Osteoblast (primary cell): Measurements from ENCODE around the gene MAX. TPM values are rescaled to one million over a fixed set of nuclear protein-coding genes. Genes with fewer than 3 reads are reported as not detected.

Experiments used
- DNase-seq: peaks from one replicate; pipeline ENCODE4 v3.0.0; 2011; ENCODE audit warnings: low spot score, mixed read lengths; ENCODE audit not compliant: insufficient read length; ENCODE audit errors: missing footprints
- H2AFZ ChIP-seq: 2 replicates; pipeline ENCODE4 v1.6.0; 2011; ENCODE audit warnings: mild to moderate bottlenecking, low read length
- H3K27ac ChIP-seq: 2 replicates; pipeline ENCODE4 v1.5.1; 2011; ENCODE audit warnings: mild to moderate bottlenecking, low read depth, low read length, moderate library complexity
- H3K27me3 ChIP-seq: 2 replicates; pipeline ENCODE4 v1.6.0; 2012; ENCODE audit warnings: mild to moderate bottlenecking, control low read depth, inconsistent platforms, low read length, moderate library complexity; ENCODE audit not compliant: insufficient read depth
- H3K36me3 ChIP-seq: 2 replicates; pipeline ENCODE4 v1.5.1; 2011; ENCODE audit warnings: mild to moderate bottlenecking, low read length, control low read depth, moderate library complexity; ENCODE audit not compliant: insufficient read depth
- H3K4me1 ChIP-seq: 2 replicates; pipeline ENCODE4 v1.5.1; 2011; ENCODE audit warnings: mild to moderate bottlenecking, low read length, control low read depth, moderate library complexity; ENCODE audit not compliant: insufficient read depth
- H3K4me2 ChIP-seq: 2 replicates; pipeline ENCODE4 v1.6.0; 2011; ENCODE audit warnings: mild to moderate bottlenecking, low read length; ENCODE audit not compliant: insufficient read depth
- H3K4me3 ChIP-seq: fragments of 200-600 bp; sonication (generic); 3 replicates; pipeline ENCODE4 v1.5.1; 2012; ENCODE audit warnings: mild to moderate bottlenecking, low read length, inconsistent platforms; ENCODE audit not compliant: insufficient read depth
- H3K79me2 ChIP-seq: 2 replicates; pipeline ENCODE4 v1.6.0; 2012; ENCODE audit warnings: mild to moderate bottlenecking, low read length, control low read depth, inconsistent platforms; ENCODE audit not compliant: insufficient read depth
- H3K9me3 ChIP-seq: 2 replicates; pipeline ENCODE4 v1.5.1; 2011; ENCODE audit warnings: low read depth, low read length, control low read depth
- H4K20me1 ChIP-seq: 2 replicates; pipeline ENCODE4 v1.6.0; 2012; ENCODE audit warnings: mild to moderate bottlenecking, low read length, control low read depth; ENCODE audit not compliant: insufficient read depth
- total RNA-seq: library from RNA; depleted of rRNA; stranded (reverse); fragments of >200 nt; gene quantifications from 2 replicates; pipeline ENCODE4 v1.2.3, GENCODE V29; 2012
- TF ChIP-seq, protein P1 (sequence below): IDR thresholded peaks from 2 replicates; pipeline ENCODE4 v1.5.1; 2011; ENCODE audit warnings: mild to moderate bottlenecking, low read depth, low read length, moderate library complexity; ENCODE audit errors: extremely low read depth

The MAX gene
- total RNA-seq, 1 donor: 66.6 TPM

DNA sequence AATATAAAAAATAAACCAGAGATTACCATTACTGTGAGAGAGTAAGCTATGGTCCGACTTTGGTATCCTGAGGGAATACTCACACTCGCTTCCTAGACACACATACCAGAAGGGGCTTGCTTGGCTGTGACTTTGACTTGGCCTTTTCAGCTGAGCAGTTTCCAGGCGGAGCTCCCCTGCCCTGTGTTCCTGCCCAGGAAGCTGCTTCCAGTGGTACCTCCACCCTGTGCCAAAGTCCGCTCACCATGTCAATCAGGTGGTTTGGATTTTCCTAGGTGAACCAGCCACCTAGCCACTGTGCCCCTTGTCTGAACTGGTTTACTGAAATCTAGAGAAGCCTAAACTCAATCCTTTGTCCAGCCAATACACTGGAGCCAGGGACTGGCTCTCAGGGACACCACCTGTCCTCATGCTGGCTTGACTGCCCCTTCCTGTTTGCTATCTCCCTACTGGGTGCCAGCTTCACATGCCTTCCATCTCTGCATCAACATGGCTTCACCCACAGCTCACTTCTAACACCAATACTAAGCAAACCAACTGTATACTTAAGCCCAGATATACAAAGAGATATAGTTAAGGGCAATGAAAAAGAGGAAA is 28.6 kb downstream of the MAX start:
- Histone ChIP-seq H3K4me1 (no peaks in the 10 kb centered on the region), H3K4me3 (no peak overlapping the region), H4K20me1 (peaks cover 26% of the 10 kb centered on the region), H2AFZ (no peak overlapping the region), H3K79me2 (peaks cover 32% of the 10 kb centered on the region), H3K27me3 (no peaks in the 10 kb centered on the region), H3K9me3 (no peaks in the 10 kb centered on the region), H3K36me3 (peaks cover 52% of the 10 kb centered on the region), H3K4me2 (no peak overlapping the region), H3K27ac (no peak overlapping the region)
- no peak for DNase-seq
- TF ChIP-seq, protein P1, sequence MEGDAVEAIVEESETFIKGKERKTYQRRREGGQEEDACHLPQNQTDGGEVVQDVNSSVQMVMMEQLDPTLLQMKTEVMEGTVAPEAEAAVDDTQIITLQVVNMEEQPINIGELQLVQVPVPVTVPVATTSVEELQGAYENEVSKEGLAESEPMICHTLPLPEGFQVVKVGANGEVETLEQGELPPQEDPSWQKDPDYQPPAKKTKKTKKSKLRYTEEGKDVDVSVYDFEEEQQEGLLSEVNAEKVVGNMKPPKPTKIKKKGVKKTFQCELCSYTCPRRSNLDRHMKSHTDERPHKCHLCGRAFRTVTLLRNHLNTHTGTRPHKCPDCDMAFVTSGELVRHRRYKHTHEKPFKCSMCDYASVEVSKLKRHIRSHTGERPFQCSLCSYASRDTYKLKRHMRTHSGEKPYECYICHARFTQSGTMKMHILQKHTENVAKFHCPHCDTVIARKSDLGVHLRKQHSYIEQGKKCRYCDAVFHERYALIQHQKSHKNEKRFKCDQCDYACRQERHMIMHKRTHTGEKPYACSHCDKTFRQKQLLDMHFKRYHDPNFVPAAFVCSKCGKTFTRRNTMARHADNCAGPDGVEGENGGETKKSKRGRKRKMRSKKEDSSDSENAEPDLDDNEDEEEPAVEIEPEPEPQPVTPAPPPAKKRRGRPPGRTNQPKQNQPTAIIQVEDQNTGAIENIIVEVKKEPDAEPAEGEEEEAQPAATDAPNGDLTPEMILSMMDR: no peak

DNA sequence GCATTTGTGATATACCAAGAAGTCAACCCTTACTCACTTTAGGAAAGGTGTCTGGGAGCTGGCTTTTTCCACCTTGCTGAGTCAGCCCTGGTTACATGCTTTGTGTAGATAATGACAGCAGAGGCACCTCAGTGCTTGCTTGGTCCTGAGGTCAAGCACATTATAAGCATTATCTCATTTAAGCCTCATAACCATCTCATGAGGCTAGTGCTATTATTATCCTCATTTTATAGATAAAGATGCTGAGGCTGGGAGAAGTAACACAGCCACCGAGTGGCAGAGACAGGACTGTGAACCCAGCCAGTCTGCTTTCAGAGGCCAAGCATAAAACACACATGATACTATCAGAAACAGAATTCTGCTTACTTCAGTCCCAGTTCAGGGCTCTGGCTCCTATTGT is 29.4 kb downstream of the MAX start:
- H3K27me3 ChIP-seq: no peaks in the 10 kb centered on the region
- no peak overlapping the region for H3K4me3 ChIP-seq
- no peak overlapping the region for H3K27ac ChIP-seq
- no peaks in the 10 kb centered on the region for H3K4me1 ChIP-seq
- no peaks in the 10 kb centered on the region for H3K9me3 ChIP-seq
- H3K79me2 ChIP-seq: peaks cover 29% of the 10 kb centered on the region
- no peak overlapping the region for H2AFZ ChIP-seq
- no peak for DNase-seq
- H3K4me2 ChIP-seq: no peak overlapping the region
- peaks cover 47% of the 10 kb centered on the region for H3K36me3 ChIP-seq
- H4K20me1 ChIP-seq: peaks cover 26% of the 10 kb centered on the region
- TF ChIP-seq, protein P1: no peak

DNA sequence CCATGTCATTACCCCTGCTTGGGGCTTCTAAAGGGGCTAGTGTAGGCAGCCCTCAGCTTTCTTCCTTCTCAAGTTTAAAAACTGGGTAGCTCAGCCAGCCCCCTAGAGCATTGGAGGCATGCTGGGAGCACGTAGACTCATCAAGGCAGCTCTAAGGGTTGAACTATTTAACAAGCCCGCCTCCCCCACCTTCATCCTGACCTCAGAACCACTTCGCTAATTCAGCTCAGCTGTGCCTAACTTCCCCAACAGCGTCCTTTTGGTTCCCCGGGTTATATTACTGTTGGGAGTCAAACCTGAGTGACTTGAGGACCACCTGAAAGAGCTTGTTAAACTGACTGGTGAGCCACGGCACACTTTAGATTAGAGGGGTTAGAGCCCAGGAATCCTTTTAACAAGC is 30.1 kb downstream of the MAX start:
- Histone ChIP-seq H4K20me1 (peaks cover 22% of the 10 kb centered on the region), H2AFZ (no peak overlapping the region), H3K4me2 (no peak overlapping the region), H3K27ac (no peak overlapping the region), H3K4me3 (no peak overlapping the region), H3K36me3 (peaks cover 40% of the 10 kb centered on the region), H3K4me1 (no peaks in the 10 kb centered on the region), H3K27me3 (no peaks in the 10 kb centered on the region), H3K9me3 (no peaks in the 10 kb centered on the region), H3K79me2 (peaks cover 26% of the 10 kb centered on the region)
- TF ChIP-seq, protein P1: no peak
- no peak for DNase-seq

DNA sequence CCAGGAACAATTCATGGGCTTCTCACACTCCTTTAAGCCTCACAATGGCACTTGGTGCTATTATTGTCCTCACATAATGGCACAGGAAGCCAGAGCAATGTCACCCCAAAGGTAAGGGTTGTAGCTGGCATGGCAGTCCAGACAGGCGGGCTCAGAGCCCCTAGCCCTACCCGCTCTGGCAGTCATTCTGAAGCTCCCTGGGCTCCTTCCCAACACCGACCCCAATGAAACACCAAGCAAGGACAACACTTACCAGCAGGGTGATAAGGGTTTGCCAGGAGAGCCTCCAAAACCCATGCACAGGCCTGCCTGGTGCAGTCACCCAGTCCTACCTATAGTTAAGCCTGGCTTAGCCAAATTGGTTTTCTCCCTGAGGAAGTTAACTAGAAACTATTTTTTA is 30.8 kb downstream of the MAX start:
- Histone ChIP-seq H3K4me3 (no peak overlapping the region), H3K9me3 (no peaks in the 10 kb centered on the region), H2AFZ (no peak overlapping the region), H3K4me2 (no peak overlapping the region), H3K4me1 (no peaks in the 10 kb centered on the region), H3K27me3 (no peaks in the 10 kb centered on the region), H3K36me3 (peaks cover 33% of the 10 kb centered on the region), H3K79me2 (peaks cover 22% of the 10 kb centered on the region), H3K27ac (no peak overlapping the region), H4K20me1 (peaks cover 22% of the 10 kb centered on the region)
- TF ChIP-seq, protein P1: no peak
- no peak for DNase-seq
